ENCODE measurements around the gene CXorf58.

CXorf58 gene

GRCh38 chrX:23901060-23901459 is 6.7 kb upstream of the CXorf58 start:
- no peak for DNase-seq (ENCODE audit: low read depth)

- DNase-seq (ENCODE audit: low read depth), result no peak
Measured at GRCh38 chrX:23901805-23902204, 6.0 kb upstream of the CXorf58 start.

GRCh38 chrX:23902419-23902818 is 5.4 kb upstream of the CXorf58 start:
- no peak for DNase-seq (ENCODE audit: low read depth)

- DNase-seq (ENCODE audit: low read depth), result no peak
Measured at GRCh38 chrX:23904096-23904495, 3.7 kb upstream of the CXorf58 start.

GRCh38 chrX:23907111-23907497 is 702 bp upstream of the CXorf58 start:
- DNase-seq (ENCODE audit: low read depth), result no peak

- DNase-seq (ENCODE audit: low read depth), result no peak
Measured at GRCh38 chrX:23908219-23909004, 606 bp downstream of the CXorf58 start.

GRCh38 chrX:23911126-23911835 is 3.5 kb downstream of the CXorf58 start:
- DNase-seq (ENCODE audit: low read depth), result no peak

GRCh38 chrX:23919148-23919547 is 11.3 kb downstream of the CXorf58 start:
- DNase-seq (ENCODE audit: low read depth), result no peak

GRCh38 chrX:23919706-23920320 is 12.0 kb downstream of the CXorf58 start:
- no peak for DNase-seq (ENCODE audit: low read depth)

GRCh38 chrX:23926015-23926414 is 18.2 kb downstream of the CXorf58 start:
- no peak for DNase-seq (ENCODE audit: low read depth)

GRCh38 chrX:23930894-23931604 is 23.2 kb downstream of the CXorf58 start:
- DNase-seq (ENCODE audit: low read depth), result no peak

- no peak for DNase-seq (ENCODE audit: low read depth)
Measured at GRCh38 chrX:23932046-23932445, 24.2 kb downstream of the CXorf58 start.

GRCh38 chrX:23935106-23935505 is 27.3 kb downstream of the CXorf58 start:
- DNase-seq (ENCODE audit: low read depth), result no peak

GRCh38 chrX:23936180-23936579 is 28.4 kb downstream of the CXorf58 start:
- no peak for DNase-seq (ENCODE audit: low read depth)

GRCh38 chrX:23937100-23937499 is 29.3 kb downstream of the CXorf58 start:
- no peak for DNase-seq (ENCODE audit: low read depth)

- DNase-seq (ENCODE audit: low read depth), result no peak
Measured at GRCh38 chrX:23938690-23939089, 30.9 kb downstream of the CXorf58 start.

GRCh38 chrX:23939203-23939602 is 31.4 kb downstream of the CXorf58 start:
- no peak for DNase-seq (ENCODE audit: low read depth)

- no peak for DNase-seq (ENCODE audit: low read depth)
Measured at GRCh38 chrX:23944234-23944633, 36.4 kb downstream of the CXorf58 start.

GRCh38 chrX:23945206-23945605 is 37.4 kb downstream of the CXorf58 start:
- DNase-seq (ENCODE audit: low read depth), result no peak

- no peak for DNase-seq (ENCODE audit: low read depth)
Measured at GRCh38 chrX:23952391-23952790, 44.6 kb downstream of the CXorf58 start.

GRCh38 chrX:23952984-23953907 is 45.4 kb downstream of the CXorf58 start:
- DNase-seq (ENCODE audit: low read depth), result peak; percentile 9
